ENCODE data around the gene BBC3. TPM values are rescaled to one million over a fixed set of nuclear protein-coding genes. Genes with fewer than 3 reads are reported as not detected.

Gene BBC3
- total and polyA plus RNA-seq, 2 of the 4 experiments (the other 2 are of a cell fraction) = 1.6 to 6.5 TPM

DNA sequence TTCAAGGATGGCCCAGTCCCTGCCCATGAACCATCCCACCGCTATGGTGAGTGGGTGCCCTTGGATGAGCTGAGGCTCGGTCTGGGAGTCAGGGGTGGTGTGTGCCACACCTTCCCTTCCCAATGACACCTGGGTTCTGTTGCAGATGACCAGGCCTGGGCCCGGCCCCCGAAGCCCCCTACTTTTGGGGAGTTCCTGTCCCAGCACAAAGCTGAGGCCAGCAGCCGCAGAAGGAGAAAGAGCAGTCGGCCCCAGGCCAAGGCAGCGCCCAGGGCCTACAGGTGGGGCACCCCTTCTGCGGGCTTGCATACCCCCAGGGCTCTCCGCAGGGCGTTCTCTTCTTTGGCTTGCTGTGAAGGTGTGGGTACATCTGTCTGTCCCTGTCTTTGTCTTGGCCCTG is 39.4 kb upstream of the BBC3 start:
- in situ Hi-C loops (cut with MboI; ENCODE audit: low sequenced_read_pairs) (no loop called here), intact Hi-C loops (cut with micrococcal nuclease) (no loop called here), dilution Hi-C loops (cut with HindIII; ENCODE audit: low sequenced_read_pairs, unreplicated experiment) (no loop called here)
- Histone ChIP-seq H3K4ac (ENCODE audit: low read depth, low read length) (no peak overlapping the region), H4K8ac (ENCODE audit: low read depth in 2 of 2, low read length in 2 of 2) (no peak overlapping the region), H3K9ac (ENCODE audit: low read depth, low read length) (no peak overlapping the region), H4K20me1 (ENCODE audit: insufficient read depth, low read length) (peaks cover 12% of the 10 kb centered on the region), H4K5ac (ENCODE audit: low read depth, low read length) (no peak overlapping the region), H3K9me3 (ENCODE audit: control insufficient read depth, insufficient read depth, low read length) (no peaks in the 10 kb centered on the region), H2BK120ac (ENCODE audit: low read depth, low read length) (no peak overlapping the region), H3K79me1 (ENCODE audit: low read depth in 1 of 2, low read length in 2 of 2) (peaks cover under 1 to 34% of the 10 kb centered on the region in 2 experiments; a peak in 3 of 4 replicates), H3K56ac (ENCODE audit: extremely low read depth, insufficient read depth, low read length) (no peak overlapping the region), H2BK15ac (ENCODE audit: low read depth, low read length) (no peak overlapping the region), H2BK5ac (ENCODE audit: low read depth, low read length, poor library complexity, severe bottlenecking) (no peak overlapping the region), H2BK20ac (ENCODE audit: low read depth, low read length) (no peak overlapping the region), H2AFZ (replicated peaks; ENCODE audit: low read length, poor library complexity) (no peak overlapping the region), H3K14ac (replicated peaks; ENCODE audit: low read depth, low read length) (no peak overlapping the region), H4K91ac (ENCODE audit: insufficient read depth, low read depth, low read length) (no peak overlapping the region), H3K4me1 (ENCODE audit: control insufficient read depth, insufficient read depth, low read length) (peaks cover 5% of the 10 kb centered on the region), H2AK5ac (ENCODE audit: low read depth, low read length) (no peak overlapping the region), H3K23ac (ENCODE audit: low read depth, low read length) (no peak overlapping the region), H3K27ac (ENCODE audit: insufficient read depth, low read length) (no peak overlapping the region), H3K36me3 (ENCODE audit: control insufficient read depth, insufficient read depth, low read length) (peaks cover 36% of the 10 kb centered on the region), H3K4me3 (ENCODE audit: insufficient read depth, low read depth, low read length) (no peak overlapping the region), H3K18ac (ENCODE audit: low read depth, low read length) (no peak overlapping the region), H2AK9ac (replicated peaks; ENCODE audit: low read depth, low read length, poor library complexity) (no peak overlapping the region), H3K9me1 (ENCODE audit: insufficient read depth, low read length) (peaks cover 5% of the 10 kb centered on the region), H3K4me2 (ENCODE audit: low read depth, low read length) (no peak overlapping the region), H3K27me3 (ENCODE audit: control insufficient read depth, insufficient read depth, low read length) (no peaks in the 10 kb centered on the region)
- no peak for DNase-seq
- no peak for ATAC-seq (ENCODE audit: low read depth)
- no TSS peak for BruUV-seq (replicated peaks)
- TF ChIP-seq, protein P1, sequence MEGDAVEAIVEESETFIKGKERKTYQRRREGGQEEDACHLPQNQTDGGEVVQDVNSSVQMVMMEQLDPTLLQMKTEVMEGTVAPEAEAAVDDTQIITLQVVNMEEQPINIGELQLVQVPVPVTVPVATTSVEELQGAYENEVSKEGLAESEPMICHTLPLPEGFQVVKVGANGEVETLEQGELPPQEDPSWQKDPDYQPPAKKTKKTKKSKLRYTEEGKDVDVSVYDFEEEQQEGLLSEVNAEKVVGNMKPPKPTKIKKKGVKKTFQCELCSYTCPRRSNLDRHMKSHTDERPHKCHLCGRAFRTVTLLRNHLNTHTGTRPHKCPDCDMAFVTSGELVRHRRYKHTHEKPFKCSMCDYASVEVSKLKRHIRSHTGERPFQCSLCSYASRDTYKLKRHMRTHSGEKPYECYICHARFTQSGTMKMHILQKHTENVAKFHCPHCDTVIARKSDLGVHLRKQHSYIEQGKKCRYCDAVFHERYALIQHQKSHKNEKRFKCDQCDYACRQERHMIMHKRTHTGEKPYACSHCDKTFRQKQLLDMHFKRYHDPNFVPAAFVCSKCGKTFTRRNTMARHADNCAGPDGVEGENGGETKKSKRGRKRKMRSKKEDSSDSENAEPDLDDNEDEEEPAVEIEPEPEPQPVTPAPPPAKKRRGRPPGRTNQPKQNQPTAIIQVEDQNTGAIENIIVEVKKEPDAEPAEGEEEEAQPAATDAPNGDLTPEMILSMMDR (conservative IDR thresholded peaks at IDR 0.05; ENCODE audit: low read depth, low read length) = no peak
- no peak for TF ChIP-seq RCOR1 (IDR thresholded peaks at IDR 0.05; ENCODE audit: insufficient replicate concordance, low read length)
- no peak for TF ChIP-seq MAFK (IDR thresholded peaks at IDR 0.05; ENCODE audit: low read depth, low read length)
- no peak for TF ChIP-seq BHLHE40 (IDR thresholded peaks at IDR 0.05; ENCODE audit: low read depth, low read length)
- no peak for TF ChIP-seq MXI1 (IDR thresholded peaks at IDR 0.05; ENCODE audit: borderline replicate concordance, low read depth, low read length)
- TF ChIP-seq, protein P2, sequence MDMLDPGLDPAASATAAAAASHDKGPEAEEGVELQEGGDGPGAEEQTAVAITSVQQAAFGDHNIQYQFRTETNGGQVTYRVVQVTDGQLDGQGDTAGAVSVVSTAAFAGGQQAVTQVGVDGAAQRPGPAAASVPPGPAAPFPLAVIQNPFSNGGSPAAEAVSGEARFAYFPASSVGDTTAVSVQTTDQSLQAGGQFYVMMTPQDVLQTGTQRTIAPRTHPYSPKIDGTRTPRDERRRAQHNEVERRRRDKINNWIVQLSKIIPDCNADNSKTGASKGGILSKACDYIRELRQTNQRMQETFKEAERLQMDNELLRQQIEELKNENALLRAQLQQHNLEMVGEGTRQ (IDR thresholded peaks at IDR 0.05; ENCODE audit: low read depth, low read length) = no peak
- 100% methylated on average over 1 of the region's 10 CpGs; no CpG with 5 or more reads in 1 of the 2 experiments for WGBS, 2 experiments (ENCODE audit: extremely low coverage in 2 of 2, insufficient read length in 1 of 2)
- ChIA-PET CTCF (no interaction called here), POLR2A (ENCODE audit: unreplicated experiment) (no interaction called here)
